Fibroblast of pulmonary artery (primary cell): ENCODE results near the gene JAKMIP2.
A peak's percentile ranks its signal among the peaks of the same experiment; 100 is the strongest.
"Not testable (repeated sequence)": the region's sequence is repeated elsewhere in the genome, so short reads cannot be mapped to it uniquely, and the experiment has no call there.

Source experiments
- DNase-seq: peaks from one replicate; pipeline ENCODE4 v3.0.0-alpha.2; 2010; ENCODE audit warnings: low read depth
- H3K4me3 ChIP-seq: replicated peaks from 2 replicates; pipeline ENCODE4 v1.5.1; 2011; ENCODE audit warnings: low read depth, mild to moderate bottlenecking, control low read depth, low read length, moderate library complexity
- TF ChIP-seq, protein P1 (sequence below): IDR thresholded peaks from 2 replicates; pipeline ENCODE4 v1.5.1; 2011; ENCODE audit warnings: mild to moderate bottlenecking, control low read depth, low read length, inconsistent platforms; ENCODE audit errors: missing control alignments

JAKMIP2 gene

DNA sequence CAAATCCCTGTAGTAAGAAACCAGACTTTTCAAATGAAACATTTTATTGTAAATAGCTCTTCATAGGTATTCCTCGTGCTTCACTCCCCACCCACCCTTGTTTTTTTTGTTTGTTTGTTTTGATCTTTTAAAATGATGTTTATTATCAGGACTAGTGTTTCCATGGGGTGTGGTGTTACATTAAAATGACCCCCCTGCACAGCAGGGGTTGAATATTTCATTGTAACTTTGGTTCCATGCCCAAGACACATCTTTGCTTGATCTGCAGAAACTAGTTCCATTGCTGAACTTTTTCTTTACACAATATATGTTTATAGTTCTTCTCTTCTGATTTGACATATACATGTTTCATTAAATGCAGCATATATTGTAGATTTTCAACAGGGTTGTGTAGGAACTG, 191.4 kb downstream of the JAKMIP2 start:
- DNase-seq, result no peak
- no peak overlapping the region for H3K4me3 ChIP-seq
- TF ChIP-seq, protein P1, sequence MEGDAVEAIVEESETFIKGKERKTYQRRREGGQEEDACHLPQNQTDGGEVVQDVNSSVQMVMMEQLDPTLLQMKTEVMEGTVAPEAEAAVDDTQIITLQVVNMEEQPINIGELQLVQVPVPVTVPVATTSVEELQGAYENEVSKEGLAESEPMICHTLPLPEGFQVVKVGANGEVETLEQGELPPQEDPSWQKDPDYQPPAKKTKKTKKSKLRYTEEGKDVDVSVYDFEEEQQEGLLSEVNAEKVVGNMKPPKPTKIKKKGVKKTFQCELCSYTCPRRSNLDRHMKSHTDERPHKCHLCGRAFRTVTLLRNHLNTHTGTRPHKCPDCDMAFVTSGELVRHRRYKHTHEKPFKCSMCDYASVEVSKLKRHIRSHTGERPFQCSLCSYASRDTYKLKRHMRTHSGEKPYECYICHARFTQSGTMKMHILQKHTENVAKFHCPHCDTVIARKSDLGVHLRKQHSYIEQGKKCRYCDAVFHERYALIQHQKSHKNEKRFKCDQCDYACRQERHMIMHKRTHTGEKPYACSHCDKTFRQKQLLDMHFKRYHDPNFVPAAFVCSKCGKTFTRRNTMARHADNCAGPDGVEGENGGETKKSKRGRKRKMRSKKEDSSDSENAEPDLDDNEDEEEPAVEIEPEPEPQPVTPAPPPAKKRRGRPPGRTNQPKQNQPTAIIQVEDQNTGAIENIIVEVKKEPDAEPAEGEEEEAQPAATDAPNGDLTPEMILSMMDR, result no peak

DNA sequence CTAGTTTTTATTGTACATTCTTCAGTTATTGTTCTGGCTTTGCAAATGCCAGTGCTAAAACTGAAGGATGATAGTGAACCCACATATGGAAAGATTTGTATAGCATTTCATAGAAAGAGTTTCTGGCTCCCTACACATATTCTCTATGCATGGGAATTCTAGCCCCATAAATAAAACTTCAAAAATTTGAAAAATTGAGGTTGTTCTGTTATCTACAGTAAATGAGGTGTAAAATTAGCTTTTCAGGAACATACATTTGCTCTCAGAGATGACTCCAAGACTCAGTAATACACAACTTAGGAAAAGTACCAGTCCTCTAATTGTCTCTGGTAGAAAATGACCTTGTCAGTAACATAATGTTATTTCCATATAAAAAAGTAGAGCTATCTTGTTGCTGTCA, 192.4 kb downstream of the JAKMIP2 start:
- no peak overlapping the region for H3K4me3 ChIP-seq
- TF ChIP-seq, protein P1, result no peak
- DNase-seq, result no peak

DNA sequence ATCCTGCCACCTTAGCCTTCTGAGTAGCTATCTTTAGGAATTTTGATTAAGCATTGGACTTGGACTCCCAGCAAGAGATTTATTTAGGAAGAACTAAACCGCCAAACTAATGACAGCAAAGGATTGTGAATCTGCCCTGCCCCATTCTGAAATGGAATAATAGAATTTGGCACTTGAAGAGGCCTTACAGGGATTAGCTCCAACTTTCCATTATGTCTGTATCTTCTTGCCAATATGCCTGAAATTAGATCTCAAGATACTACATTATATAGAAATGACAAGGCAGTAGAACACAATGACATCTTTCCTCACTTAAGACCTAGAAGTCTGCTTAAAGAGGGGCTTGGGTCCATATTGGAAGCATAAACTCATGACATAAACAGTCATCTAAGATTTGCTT, 195.7 kb downstream of the JAKMIP2 start:
- TF ChIP-seq, protein P1, result no peak

DNA sequence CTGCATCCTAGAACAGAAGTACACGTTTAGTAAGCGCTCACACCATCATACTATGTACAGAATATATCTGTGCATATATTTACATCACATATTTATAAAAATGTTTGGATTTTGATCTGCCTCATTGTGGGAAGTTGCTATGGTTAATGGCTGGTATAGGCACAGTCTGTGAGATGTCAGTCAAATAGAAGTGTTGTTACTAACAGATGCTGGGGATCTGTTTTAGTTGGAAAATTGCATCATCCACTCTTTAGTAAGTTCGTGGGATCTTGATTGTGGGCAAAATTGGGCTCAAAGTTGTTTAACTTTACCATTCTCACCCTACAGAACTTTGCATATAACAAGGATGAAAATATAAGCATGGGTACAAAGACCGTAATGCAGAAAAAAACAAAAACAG, 196.3 kb downstream of the JAKMIP2 start:
- TF ChIP-seq, protein P1, result no peak
- H3K4me3 ChIP-seq, result no peak overlapping the region
- DNase-seq, result no peak

More for the DNA sequence above, 195.7 kb downstream of the JAKMIP2 start:
- DNase-seq, result no peak
- H3K4me3 ChIP-seq, result no peak overlapping the region

DNA sequence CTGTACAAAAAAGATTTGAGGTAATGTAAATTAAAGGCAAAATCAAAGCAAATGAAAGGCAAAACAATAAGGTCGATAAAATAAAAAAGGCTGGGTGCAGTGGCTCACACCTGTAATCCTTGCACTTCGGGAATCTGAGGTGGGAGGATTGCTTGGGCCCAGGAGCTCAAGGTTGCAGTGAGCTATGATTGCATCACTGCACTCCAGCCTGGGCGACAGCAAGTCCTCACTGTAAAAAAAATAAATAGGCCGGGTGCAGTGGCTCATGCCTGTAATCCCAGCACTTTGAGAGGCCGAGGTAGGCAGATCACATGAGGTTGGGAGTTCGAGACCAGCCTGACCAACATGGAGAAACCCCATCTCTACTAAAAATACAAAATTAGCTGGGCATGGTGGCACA, 200.3 kb downstream of the JAKMIP2 start:
- not testable (repeated sequence) for DNase-seq, H3K4me3 ChIP-seq

DNA sequence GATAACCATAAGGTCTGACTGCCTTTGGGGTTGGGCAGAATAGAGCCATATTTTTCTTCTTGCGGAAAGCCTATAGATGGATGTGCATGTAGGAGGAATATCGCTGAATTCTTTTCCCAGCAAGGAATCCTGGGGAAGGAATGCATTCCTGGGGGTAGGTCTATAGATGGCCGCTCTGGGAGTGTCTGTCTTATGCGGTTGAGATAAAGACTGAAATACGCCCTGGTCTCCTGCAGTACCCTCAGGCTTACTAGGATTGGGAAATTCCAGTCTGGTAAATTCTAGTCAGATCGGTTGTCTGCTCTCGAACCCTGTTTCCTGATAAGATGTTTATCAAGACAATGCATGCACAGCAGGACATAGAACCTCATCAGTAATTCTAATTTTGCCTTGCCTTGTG, 202.1 kb downstream of the JAKMIP2 start:
- DNase-seq, H3K4me3 ChIP-seq: not testable (repeated sequence)

DNA sequence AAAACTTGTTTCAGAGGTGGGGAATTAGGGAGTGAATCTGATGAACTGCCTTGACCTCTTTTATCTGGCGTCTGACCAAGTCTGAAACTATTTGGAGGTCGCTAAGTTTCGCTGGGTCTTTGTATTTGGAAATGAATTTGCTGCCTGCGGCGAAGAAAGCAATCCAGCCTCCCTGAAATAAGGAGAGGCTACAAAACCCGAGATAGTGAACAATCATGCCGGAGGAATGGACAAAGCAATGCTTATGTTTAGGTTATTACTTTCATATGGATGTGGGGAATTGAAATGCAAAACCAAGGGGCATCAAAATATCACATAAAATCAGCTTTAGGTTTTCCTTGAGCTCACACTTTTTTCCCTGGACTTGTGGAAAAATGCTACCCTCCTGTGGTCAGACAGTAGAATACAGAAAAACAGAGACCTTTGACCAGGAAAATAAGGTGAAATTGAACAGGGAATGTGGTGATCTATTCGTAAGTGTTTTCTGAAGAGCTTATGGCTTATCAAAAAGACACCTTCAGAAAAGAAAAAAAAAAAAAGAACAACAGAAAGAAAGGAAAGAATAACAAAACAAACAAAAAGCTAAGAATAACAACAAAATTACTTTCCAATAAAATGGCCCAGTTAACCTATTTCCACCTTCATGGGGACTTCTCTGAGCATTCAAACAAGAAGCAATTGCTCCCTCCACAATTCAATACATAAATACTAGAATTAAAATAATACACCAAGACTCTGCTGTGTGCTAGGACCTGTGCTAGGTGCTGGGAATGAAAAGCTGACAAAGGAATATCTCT, 204.1 kb downstream of the JAKMIP2 start:
- DNase-seq, result peak; percentile 82
- peak overlapping the region; percentile 35 for H3K4me3 ChIP-seq
- TF ChIP-seq, protein P1, result peak; percentile 75
